SIG-M5 treated with dmso at 0.1 percent for 504 hours (cell line): ENCODE data around the gene TMEM248.
"Not testable (repeated sequence)": the region's sequence is repeated elsewhere in the genome, so short reads cannot be mapped to it uniquely, and the experiment has no call there.

Source experiments
- DNase-seq: peaks from one replicate; lab custom pipeline; 2025; ENCODE audit not compliant: unreplicated experiment; lab: John Stamatoyannopoulos, UW

The TMEM248 gene

GRCh38 chr7:66907731-66908130 lies 13.3 kb upstream of the TMEM248 start:
- no peak for DNase-seq

- DNase-seq, result not testable (repeated sequence)
Observed at GRCh38 chr7:66908598-66908997, 12.4 kb upstream of the TMEM248 start.

GRCh38 chr7:66910789-66911188 lies 10.2 kb upstream of the TMEM248 start:
- no peak for DNase-seq

DNA sequence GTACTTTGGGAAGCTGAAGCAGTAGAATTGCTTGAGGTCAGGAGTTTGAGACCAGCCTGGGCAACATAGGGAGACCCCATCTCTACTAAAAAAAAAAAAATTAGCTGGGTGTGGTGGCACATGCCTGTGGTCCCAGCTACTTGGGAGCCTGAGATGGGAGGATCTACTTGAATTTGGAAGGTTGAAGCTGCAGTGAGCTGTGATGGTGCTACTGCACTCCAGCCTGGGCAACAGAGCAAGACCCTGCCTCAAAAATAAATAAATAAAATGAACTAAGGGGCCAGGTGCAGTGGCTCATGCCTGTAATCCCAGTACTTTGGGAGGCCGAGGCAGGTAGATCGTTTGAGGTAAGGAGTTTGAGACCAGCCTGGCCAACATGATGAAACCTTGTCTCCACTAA lies 9.8 kb upstream of the TMEM248 start:
- DNase-seq, result not testable (repeated sequence)

GRCh38 chr7:66912195-66912594 lies 8.8 kb upstream of the TMEM248 start:
- DNase-seq, result no peak

- DNase-seq, result no peak
Observed at GRCh38 chr7:66913118-66914037, 7.6 kb upstream of the TMEM248 start.

DNA sequence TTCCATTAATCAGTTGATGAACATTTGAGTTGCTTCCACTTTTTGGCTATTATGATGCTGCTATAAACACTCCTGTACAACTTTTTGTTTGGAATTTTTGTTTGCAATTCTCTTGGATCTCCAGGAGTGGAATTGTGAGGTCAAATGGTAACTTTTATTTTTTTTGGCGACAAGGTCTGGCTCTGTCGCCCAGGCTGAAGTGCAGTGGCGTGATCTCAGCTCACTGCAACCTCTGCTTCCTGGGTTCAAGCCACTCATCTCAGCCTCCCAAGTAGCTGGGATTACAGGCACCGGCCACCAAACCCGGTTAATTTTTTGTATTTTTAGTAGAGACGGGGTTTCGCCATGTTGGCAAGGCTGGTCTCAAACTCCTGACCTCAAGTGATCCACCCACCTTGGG lies 3.1 kb upstream of the TMEM248 start:
- DNase-seq, result not testable (repeated sequence)

- DNase-seq, result no peak
Observed at GRCh38 chr7:66919304-66919703, 1.7 kb upstream of the TMEM248 start.

DNA sequence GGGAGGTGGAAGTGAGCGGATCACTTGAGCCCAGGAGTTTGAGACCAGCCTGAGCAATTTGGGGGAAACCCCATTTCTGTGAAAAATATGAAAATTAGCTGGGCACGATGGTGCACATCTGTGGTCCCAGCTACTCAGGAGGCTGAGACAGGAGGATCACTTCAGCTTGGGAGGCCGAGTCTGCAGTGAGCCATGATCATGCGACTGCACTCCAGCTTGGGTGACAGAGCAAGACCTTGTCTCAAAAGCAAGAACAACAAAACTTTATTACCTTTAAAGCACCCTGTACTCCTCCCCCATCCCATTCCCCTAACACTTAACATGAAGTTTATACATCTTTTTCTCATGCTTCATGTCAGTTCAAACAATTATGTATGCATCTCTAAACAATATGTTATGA lies 1.3 kb upstream of the TMEM248 start:
- no peak for DNase-seq

DNA sequence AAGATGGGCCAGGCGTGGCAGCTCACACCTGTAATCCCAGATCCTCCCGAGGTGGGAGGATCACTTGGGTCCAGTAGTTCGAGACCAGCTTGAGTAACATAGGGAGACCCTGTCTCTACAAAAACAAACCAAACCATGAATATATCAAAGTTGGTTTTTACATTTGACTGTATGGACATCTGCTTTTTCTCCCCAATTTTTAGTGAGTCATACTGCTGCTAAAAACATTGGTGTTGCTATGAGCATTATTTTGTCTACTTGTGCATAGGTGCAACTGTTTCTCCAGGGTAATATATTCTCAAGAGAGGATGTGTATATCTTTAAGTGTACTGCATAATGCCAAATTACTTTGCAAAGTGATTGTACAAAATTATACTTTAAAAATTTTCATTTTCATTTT lies 769 bp upstream of the TMEM248 start:
- no peak for DNase-seq

DNA sequence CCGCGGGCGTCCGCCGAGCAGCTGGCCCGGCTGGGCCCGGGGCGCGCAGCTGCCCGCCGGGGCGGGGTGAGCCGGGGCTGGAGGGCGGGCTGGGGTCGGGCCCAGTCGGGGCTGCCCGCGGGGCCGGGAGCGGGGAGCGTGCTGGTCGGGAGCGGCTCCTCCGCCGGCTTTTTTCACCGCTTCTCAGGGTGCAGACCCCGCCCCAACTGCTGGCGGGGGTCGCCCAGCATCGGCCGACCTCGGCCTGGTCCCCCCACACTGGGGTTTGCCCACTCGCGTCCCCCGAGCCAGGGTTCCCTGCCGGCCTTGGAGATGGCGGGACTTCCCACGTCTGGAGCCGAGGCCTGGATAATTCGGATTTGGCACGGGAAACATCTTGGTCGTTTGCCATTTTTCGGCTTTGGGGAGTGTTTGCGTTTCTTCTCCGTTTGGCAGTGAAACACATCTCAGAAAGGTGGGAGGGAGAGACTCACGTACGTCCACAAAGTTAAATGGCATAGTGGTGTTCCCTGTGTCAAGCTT lies 432 bp downstream of the TMEM248 start:
- DNase-seq, result no peak

GRCh38 chr7:66921918-66922486 lies 977 bp downstream of the TMEM248 start:
- no peak for DNase-seq

GRCh38 chr7:66925255-66925654 lies 4.2 kb downstream of the TMEM248 start:
- no peak for DNase-seq

GRCh38 chr7:66927348-66927948 lies 6.4 kb downstream of the TMEM248 start:
- no peak for DNase-seq

DNA sequence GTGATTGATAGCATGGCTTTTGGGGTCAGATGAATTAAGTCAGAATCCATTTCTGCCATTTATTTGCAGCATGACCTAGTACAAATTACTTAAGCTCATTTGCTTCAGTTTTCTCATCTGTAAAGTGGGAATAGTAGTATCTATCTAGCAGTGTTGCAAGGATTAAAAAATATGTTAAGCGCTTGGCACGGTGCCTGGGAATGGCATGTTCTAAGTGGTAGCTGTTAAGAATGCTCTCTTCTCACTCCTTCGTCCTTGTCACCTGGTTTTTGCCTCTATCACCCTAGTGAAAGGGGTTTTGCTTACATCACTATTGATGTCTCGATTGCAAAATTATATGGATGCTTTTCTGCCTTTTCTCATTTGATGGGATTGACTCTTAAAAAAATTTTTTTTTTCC lies 7.4 kb downstream of the TMEM248 start:
- no peak for DNase-seq

- DNase-seq, result no peak
Observed at GRCh38 chr7:66929165-66929564, 8.1 kb downstream of the TMEM248 start.

- no peak for DNase-seq
Observed at GRCh38 chr7:66929935-66930334, 8.9 kb downstream of the TMEM248 start.

DNA sequence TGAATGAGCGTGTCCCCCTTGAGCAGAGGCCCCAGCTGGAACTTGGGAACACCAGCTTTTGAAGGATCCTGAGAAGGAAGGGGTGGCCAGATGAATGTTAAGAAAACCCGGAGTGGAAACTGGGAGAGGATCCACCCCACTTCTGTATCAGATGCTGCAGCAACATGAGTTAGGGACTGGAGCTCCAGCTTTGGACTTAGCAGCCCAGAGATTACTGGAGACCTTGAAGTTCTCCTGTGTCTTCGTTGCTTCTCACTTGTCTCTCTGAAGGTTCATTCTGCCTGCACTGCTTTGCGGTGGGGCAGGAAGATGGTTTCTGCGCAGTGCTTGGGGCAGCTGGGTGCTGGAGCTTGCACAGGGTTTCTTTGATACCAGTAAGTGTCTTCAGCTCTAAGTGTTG lies 9.3 kb downstream of the TMEM248 start:
- peak; percentile 28 for DNase-seq

- DNase-seq, result no peak
Observed at GRCh38 chr7:66933469-66933868, 12.4 kb downstream of the TMEM248 start.

DNA sequence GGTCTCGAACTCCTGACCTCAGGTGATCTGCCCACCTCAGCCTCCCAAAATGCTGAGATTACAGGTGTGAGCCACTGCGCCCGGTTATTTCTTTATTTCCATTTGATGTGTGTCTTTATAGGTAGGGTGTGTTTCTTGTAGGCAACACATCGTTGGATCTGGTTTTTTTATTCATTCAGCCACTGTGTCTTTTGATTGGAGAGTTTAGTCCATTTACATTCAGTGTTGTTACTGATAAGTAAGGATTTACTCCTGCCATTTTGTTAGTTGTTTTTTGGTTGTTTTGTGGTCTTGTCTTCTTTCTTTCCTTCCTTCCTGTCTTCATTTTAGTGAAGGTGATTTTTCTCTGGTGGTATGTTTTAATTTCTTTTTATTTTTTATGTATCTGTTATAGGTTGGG lies 16.9 kb downstream of the TMEM248 start:
- no peak for DNase-seq

DNA sequence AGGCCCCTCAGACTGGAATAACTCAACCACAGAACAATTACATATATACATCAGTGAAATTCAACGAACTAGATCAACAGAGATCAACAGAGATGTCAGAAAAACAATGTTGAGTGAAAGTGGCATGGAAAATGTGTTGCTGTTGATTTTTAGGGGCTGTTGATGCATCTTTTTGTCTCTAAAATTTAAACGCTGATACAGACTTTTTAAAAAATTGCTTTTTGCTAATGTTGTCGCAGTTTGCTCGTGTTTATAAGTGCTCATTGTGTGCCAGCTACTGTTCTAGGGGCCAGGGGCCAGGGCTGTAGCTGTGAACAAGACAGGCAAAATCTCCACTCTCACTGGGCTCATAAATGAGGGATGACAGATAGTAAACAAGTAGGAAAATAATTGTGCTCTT lies 18.3 kb downstream of the TMEM248 start:
- DNase-seq, result no peak

GRCh38 chr7:66946545-66946944 lies 25.5 kb downstream of the TMEM248 start:
- no peak for DNase-seq
